ENCODE results near the gene HMX2. TPM values are rescaled to one million over a fixed set of nuclear protein-coding genes. Genes with fewer than 3 reads are reported as not detected.

The HMX2 gene
- total and polyA plus RNA-seq, 2 of the 8 experiments (the other 6 are each of a cell fraction or from before 2014, with no cell fraction given) = 2.0 to 2.7 TPM

DNA sequence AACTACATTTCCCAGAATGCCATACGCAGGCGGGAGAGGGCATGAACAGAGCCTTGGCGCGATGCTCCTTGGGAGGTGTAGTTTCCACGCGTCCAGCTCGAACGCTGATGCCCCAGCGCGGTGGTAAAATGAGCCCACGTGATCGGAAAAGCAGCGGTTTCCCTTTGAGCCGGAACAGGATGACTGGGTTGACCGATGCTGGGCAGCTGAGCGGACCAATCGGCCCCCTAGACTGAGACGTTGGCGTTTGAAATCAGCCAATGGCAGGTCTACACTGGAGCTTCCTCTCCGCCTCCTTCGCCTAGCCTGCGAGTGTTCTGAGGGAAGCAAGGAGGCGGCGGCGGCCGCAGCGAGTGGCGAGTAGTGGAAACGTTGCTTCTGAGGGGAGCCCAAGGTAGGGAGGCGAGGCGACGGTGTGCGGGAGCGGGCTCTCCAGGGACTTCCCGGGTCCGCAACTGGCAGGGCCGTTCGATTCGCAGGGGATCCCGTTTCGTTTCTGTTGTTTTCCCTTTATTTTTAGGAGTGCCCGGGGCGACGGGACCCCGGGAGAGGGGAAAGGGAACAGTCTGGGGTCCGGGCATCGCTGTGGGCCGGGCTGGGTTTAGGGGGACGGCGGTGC, 6.3 kb downstream of the HMX2 start, which contains the start of gene BUB3 (continued):
- TF ChIP-seq TAF7 (optimal IDR thresholded peaks at IDR 0.05; ENCODE audit: borderline replicate concordance, low read depth, low read length) = no peak
- TF ChIP-seq POLR2AphosphoS5 (IDR thresholded peaks at IDR 0.05; ENCODE audit: low read depth, low read length) = peak; percentile 87; the same call in 1 of the 2 replicates
- TF ChIP-seq YY1 (IDR thresholded peaks at IDR 0.05; ENCODE audit: low read depth, low read length) = no peak; the same call in 1 of the 2 replicates
- TF ChIP-seq HDAC2 (IDR thresholded peaks at IDR 0.05; ENCODE audit: borderline replicate concordance in 1 of 2, low read depth in 2 of 2, low read length in 2 of 2) = no peak; a peak in 1 of 4 replicates
- no peak for TF ChIP-seq GTF2F1 (IDR thresholded peaks at IDR 0.05; ENCODE audit: borderline replicate concordance, low read depth, low read length)
- TF ChIP-seq CBX8 (IDR thresholded peaks at IDR 0.05; ENCODE audit: borderline replicate concordance, low read depth, low read length) = no peak
- TF ChIP-seq BCL11A (IDR thresholded peaks at IDR 0.05; ENCODE audit: low read depth in 2 of 2, low read length in 2 of 2) = no peak
- TF ChIP-seq EZH2 (IDR thresholded peaks at IDR 0.05; ENCODE audit: low read depth, low read length, severe bottlenecking) = no peak
- TF ChIP-seq SP2 (IDR thresholded peaks at IDR 0.05; ENCODE audit: low read length) = peak; percentile 74
- TF ChIP-seq BACH1 (IDR thresholded peaks at IDR 0.05; ENCODE audit: low read length) = no peak
- TF ChIP-seq KDM1A (IDR thresholded peaks at IDR 0.05; ENCODE audit: borderline replicate concordance, low read length) = no peak
- TF ChIP-seq SIRT6 (IDR thresholded peaks at IDR 0.05; ENCODE audit: low read length) = no peak
- no peak for TF ChIP-seq EP300 (IDR thresholded peaks at IDR 0.05; ENCODE audit: borderline replicate concordance in 1 of 2, low read depth in 2 of 2, low read length in 2 of 2)
- no peak for TF ChIP-seq NANOG (IDR thresholded peaks at IDR 0.05; ENCODE audit: insufficient read depth, low read depth, low read length, poor library complexity, severe bottlenecking)
- TF ChIP-seq SUZ12 (IDR thresholded peaks at IDR 0.05; ENCODE audit: low read length) = no peak
- TF ChIP-seq FOSL1 (IDR thresholded peaks at IDR 0.05; ENCODE audit: insufficient read depth, low read depth, low read length) = no peak
- peak; percentile 91 for TF ChIP-seq PHF8 (conservative IDR thresholded peaks at IDR 0.05; ENCODE audit: low read depth, low read length)
- no peak for TF ChIP-seq JUN (IDR thresholded peaks at IDR 0.05; ENCODE audit: low read depth, low read length)
- TF ChIP-seq CTBP2 (IDR thresholded peaks at IDR 0.05; ENCODE audit: borderline replicate concordance, insufficient read depth, insufficient read length, low read length) = no peak
- peak; percentile 84 for TF ChIP-seq CREB1 (IDR thresholded peaks at IDR 0.05)
- TF ChIP-seq, protein P1, sequence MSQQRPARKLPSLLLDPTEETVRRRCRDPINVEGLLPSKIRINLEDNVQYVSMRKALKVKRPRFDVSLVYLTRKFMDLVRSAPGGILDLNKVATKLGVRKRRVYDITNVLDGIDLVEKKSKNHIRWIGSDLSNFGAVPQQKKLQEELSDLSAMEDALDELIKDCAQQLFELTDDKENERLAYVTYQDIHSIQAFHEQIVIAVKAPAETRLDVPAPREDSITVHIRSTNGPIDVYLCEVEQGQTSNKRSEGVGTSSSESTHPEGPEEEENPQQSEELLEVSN (IDR thresholded peaks at IDR 0.05) = peak; percentile 3; the same call in 1 of the 2 replicates
- peak; percentile 66 for TF ChIP-seq SAP30 (IDR thresholded peaks at IDR 0.05; ENCODE audit: insufficient read depth, insufficient replicate concordance, low read length)
- no peak for TF ChIP-seq BRCA1 (IDR thresholded peaks at IDR 0.05; ENCODE audit: low read depth, low read length)
